ENCODE results near the gene MAML2.

MAML2 gene

DNA sequence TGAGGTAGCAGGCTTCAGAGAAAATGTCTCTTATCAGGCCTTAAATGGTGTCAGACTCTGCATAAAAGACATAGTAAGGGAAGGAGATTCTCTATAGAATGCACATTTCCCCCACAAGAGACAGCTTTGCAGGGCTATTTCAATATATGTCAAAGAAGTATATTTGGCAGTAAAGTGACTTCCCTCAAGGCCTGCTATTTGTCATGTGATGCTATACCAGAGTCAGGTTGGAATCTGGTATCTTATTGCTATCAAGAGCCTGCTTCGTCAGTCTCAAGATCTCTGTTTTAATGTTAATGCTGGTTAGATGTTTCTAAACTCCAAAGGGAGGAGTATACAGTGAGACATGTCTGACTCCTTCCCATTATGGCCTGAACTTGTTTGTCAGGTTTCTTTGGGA, 378.7 kb downstream of the MAML2 start:
- no peak for DNase-seq (ENCODE audit: low spot score)

DNA sequence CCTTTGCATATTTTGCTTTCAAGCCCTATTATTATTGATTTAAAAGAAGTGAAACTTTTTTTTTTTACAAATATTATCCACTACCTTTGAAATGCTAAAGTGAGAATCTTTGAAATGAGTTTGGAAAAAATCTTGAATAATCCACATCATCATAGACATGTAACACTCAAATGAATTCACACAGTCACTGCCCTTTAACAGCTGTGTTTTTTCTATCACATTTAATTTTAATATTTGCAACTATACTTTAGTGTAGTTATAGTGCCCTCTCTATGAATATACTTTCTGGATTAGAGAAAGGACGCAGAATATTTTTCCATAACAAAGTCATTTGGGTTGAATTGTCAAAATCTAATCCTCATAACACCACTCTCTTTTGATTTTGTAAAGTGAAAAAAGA, 381.2 kb downstream of the MAML2 start:
- DNase-seq (ENCODE audit: low spot score) = no peak

DNA sequence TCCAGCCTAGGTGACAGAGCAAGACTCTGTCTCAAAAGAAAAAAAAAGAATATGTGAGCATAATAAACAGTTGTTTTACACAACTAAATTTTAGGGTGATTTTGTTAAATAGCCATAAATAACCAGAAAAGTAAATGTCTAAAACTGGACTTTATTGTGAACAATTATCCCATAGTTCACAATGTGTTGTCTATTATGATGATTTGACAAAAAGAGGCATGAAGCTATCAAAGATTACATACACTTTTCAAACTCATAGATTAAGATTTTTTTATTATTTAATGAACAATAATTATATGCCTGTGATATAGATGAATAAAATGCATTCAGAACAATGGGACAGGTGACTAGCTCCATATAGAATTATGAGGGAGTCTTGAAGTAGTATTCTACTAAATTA, 392.1 kb downstream of the MAML2 start:
- no peak for DNase-seq (ENCODE audit: low spot score)

DNA sequence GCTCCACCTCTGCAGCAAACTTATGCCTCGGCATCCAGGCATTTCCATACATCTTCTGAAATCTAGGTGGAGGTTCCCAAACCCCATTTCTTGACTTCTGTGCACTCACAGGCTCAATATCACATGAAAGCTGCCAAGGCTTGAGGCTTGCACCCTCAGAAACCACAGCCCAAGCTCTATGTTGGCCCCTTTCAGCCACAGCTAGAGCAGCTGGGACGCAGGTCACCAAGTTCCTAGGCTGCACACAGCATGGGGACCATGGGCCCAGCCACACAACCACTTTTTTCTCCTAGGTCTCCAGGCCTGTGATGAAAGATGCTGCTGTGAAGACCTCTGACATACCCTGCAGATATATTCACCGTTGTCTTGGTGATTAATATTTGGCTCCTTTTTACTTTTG, 394.4 kb downstream of the MAML2 start:
- no peak for DNase-seq (ENCODE audit: low spot score)

DNA sequence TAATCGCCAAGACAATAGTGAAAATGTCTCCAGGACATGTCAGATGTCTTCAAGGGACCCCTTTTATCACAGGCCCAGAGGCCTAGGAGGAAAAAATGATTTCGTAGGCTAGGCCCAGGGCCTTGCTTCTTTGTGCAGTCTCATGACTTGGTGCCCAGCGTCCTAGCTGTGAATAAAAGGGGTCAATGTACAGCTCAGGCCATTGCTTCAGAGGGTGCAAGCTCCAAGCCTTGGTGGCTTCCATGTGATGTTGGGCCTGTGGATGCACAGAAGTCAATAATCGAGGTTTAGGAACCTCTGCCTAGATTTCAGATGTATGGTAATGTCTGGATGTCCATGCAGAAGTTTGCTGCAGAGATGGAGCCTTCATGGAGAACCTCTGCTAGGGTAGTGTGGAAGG, 398.4 kb downstream of the MAML2 start:
- no peak for DNase-seq (ENCODE audit: low spot score)

DNA sequence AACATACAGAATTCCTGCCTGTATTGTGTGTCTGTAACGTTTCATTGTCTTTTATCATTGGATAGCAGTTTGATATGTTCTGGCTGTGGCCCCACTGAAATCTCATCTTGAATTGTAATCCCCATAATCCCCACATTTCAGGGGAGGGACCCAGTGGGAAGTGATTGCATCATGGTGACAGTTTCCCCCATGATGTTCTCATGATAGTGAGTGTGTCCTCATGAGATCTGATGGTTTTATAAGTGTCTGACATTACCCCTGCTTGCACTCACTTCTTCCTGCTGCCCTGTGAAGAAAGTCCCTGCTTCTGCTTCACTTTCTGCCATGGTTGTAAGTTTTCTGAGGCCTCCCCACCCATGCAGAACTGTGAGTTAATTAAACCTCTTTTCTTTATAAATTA, 399.4 kb downstream of the MAML2 start:
- no peak for DNase-seq (ENCODE audit: low spot score)

DNA sequence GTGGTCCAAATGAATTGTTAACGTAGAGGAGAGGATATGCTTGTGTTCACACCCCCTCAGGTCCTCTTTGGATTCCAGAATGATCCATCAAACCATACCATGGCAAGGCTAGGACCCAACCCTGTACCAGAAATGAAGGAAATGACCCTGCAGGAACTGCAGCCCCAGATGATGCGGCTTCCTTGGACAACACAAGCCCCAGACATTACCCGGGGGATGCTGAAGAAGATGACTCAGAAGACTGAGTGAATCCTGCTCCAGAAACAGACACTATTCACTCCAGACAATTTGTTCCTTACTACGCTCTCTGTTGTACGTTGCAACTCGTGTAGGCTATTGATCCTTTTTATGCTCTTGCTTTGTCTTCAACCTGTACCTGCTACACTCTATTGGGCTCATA, 403.9 kb downstream of the MAML2 start:
- no peak for DNase-seq (ENCODE audit: low spot score)

DNA sequence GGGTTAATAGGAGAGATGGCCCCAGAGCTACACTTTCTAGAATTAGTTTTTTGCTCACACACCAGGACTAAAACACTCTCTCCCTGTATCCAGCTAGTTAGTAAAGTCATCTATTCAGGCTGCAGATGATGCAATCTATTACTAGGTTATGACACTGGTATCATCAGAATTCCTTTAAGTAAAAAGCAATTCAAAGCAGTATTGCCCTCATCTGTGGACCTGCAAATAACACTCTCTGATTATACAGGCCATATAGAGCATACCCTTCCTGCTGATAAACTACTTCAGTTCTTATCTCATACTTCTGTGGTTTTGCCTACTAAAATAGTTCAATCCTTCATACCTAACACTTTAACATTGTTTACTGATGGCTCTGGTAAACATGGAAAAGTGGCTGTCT, 405.6 kb downstream of the MAML2 start:
- DNase-seq (ENCODE audit: low spot score) = no peak

DNA sequence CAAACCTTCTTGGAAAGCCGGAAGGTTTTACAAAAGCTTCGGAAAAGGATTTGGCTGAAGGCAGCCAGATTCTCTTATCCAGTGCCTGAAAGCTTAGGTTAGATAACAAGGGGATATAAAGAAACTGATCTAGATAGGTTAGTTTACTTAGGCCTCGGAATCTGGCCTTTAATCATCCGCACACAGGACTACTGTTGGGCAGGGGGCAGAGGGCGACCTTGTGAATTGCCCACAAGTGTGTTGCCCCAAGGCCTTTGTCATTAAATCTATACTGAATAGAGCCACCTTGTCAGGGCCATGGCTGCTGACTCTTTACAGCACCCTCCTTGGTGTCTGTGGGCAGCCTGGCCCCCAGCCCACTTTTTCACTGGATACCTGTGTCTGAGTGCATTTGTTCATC, 409.4 kb downstream of the MAML2 start:
- no peak for DNase-seq (ENCODE audit: low spot score)

DNA sequence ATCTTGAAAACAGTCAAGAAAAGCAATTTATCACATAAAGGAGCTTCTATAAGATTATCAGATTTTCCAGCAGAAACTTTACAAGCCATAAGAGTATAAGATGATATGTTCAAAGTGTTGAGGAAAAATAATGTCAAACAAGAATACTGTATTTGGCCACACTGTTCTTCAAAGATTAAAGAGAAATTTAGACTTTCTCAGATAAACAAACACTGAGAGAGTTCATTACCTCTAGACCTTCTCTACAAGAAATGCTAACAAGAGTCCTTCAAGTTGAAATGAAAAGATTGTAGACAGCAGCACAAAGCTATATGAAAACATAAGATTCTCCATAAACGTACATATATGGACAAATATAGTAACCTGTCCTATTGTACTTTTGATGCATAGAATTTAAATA, 411.1 kb downstream of the MAML2 start:
- no peak for DNase-seq (ENCODE audit: low spot score)

DNA sequence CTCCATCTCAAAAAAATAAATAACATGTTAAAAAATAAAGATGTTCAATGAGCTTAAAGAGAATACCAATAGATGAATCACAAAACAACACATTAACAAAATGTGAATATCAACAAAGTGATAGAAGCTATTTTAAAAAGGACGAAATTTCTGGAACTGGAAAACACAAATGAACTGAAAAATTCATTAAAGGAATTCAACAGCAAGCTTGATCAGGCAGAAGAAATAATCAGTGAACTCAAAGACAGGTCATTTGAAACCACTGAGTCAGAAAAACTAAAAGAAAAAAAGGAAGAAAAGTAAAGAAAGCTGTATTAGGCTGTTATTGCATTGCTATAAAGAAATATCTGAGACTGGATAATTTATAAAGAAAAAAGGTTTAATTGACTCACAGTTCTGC, 412.0 kb downstream of the MAML2 start:
- no peak for DNase-seq (ENCODE audit: low spot score)

DNA sequence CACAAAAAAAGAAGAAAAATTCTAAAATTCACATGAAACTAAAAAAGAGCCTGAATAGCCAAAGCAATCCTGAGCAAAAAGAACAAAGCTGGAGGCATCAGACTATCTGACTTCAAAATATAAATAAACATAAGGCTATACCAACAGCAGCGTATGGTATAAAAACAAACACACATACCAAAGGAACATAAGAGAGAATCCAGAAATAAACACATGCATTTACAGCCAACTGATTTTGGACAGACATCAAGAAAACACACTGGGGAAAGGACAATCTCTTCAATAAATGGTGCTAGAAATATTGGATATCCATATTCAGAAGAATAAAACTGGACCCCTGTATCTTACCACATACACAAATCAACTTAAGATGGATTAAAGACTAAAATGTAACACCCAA, 416.3 kb downstream of the MAML2 start:
- DNase-seq (ENCODE audit: low spot score) = no peak
